Measurements from ENCODE around the gene PSMC3IP.

The PSMC3IP gene

GRCh38 chr17:42537156-42537805, 40.2 kb downstream of the PSMC3IP start:
- no peak for DNase-seq

- no peak for DNase-seq
These were observed 41.0 kb downstream of the PSMC3IP start for GRCh38 chr17:42536372-42537155.

- peak; percentile 72 for DNase-seq
These were observed 41.5 kb downstream of the PSMC3IP start, which contains the start of gene NAGLU for GRCh38 chr17:42536048-42536371. NAGLU (plus strand) TSS chr17:42536241; CDS start chr17:42536273, 32 bp downstream.

- DNase-seq: no peak
These were observed 42.1 kb downstream of the PSMC3IP start for GRCh38 chr17:42535155-42536047.

- DNase-seq: no peak
These were observed 45.8 kb downstream of the PSMC3IP start for GRCh38 chr17:42531455-42532354.

- no peak for DNase-seq
These were observed 46.5 kb downstream of the PSMC3IP start for GRCh38 chr17:42530952-42531454.

GRCh38 chr17:42529061-42529460, 48.5 kb downstream of the PSMC3IP start:
- no peak for DNase-seq

GRCh38 chr17:42527932-42528331, 49.6 kb downstream of the PSMC3IP start:
- no peak for DNase-seq

- DNase-seq: no peak
These were observed 51.5 kb downstream of the PSMC3IP start for GRCh38 chr17:42526031-42526444.

GRCh38 chr17:42525221-42525620, 52.3 kb downstream of the PSMC3IP start:
- no peak for DNase-seq

- DNase-seq: no peak
These were observed 54.7 kb downstream of the PSMC3IP start for GRCh38 chr17:42522798-42523278.
